NCI-H2196 treated with DMSO at 0.1 percent for 48 hours (cell line): ENCODE data around the gene DDR1.
"Not testable (repeated sequence)": the region's sequence is repeated elsewhere in the genome, so short reads cannot be mapped to it uniquely, and the experiment has no call there.

Experiments
- DNase-seq: peaks from one replicate; lab custom pipeline; 2025; ENCODE audit not compliant: unreplicated experiment; lab: John Stamatoyannopoulos, UW

DDR1 gene

DNA sequence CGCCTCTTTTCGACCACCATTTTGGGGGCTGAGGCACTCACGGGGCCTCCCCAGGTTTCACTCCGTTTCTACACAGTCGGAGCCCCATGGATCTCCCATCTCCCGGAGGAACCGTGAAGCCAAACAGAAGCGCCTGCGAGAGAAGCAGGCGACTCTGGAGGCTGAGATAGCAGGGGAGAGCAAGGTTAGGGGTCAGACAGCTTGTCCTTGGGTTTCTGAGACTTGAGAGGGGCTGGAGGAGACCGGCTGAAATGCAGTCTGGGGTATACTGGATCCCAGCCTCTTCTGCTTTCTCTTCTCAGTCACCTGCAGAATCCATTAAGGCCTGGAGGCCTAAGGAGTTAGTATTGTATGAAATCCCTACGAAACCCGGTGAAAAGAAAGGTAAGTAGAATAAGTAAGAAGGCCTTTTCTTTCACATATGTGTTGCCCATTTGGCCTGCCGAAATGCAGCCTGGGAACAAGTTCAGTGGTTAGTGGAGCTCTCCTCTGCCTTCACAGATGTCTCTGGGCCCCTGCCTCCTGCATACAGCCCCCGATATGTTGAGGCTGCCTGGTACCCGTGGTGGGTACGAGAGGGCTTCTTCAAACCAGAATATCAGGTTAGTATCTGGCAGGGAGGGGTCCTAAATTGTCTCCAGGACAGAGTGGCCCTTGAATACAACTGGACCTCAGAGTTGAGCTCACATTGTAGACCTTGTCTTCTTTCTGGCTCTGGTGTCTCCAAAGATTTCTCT lies 30.7 kb downstream of the DDR1 start:
- no peak for DNase-seq

DNA sequence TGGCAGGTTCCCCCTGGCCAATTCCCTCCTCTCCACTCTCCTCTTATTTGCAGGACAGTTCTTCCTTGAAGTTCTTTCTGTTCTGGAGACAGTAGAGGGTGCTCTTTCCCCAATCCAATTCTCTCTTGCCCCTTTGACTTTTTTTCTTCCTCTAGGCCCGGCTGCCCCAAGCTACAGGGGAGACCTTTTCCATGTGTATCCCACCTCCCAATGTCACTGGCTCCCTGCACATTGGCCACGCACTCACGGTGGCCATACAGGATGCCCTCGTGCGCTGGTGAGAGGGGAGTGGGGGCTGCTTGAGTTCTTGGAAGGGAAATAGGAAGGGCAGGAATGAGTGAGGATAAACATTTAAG lies 31.2 kb downstream of the DDR1 start:
- DNase-seq = peak; percentile 40

DNA sequence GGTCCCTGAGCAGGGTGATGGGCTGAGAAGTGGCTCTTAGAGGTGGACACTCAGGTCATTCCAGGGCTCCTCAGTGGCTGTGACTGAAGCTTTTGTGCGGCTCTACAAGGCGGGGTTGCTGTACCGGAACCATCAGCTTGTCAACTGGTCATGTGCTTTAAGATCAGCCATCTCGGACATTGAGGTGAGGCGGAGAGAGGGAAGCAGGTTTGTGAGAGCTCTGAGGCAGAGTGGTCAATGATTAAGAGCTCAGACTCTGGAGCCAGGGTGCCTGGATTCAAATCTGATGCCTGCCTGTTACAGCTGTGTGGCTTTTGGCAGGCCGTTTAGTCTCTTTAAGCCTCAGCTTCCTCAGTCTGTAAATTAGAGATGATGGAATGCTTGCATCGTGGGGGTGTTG lies 32.7 kb downstream of the DDR1 start:
- no peak for DNase-seq

GRCh38 chr6:30917487-30917886 lies 33.2 kb downstream of the DDR1 start:
- DNase-seq = no peak

DNA sequence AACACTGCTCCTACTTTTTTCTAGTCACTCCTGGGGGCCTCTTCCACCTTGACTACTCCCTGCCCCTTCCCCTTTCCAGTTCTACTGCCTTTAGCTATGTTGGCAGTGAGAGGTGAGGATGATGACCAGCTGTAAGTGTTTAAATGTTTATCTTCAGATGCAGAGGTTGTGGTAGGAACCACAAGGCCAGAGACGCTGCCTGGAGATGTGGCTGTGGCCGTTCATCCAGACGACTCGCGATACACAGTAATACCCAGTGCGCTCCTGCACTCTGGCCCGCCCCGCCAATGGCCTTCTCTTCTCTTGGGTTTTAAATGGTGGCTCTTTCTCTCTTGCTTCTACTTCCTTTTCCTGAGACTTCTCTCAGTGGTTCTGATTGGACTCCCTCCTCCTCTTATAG lies 34.4 kb downstream of the DDR1 start:
- no peak for DNase-seq

GRCh38 chr6:30922447-30922852 lies 38.1 kb downstream of the DDR1 start:
- DNase-seq = no peak

- not testable (repeated sequence) for DNase-seq
These were observed 39.8 kb downstream of the DDR1 start for GRCh38 chr6:30924040-30924627.

GRCh38 chr6:30926644-30927043 lies 42.3 kb downstream of the DDR1 start:
- DNase-seq = no peak

DNA sequence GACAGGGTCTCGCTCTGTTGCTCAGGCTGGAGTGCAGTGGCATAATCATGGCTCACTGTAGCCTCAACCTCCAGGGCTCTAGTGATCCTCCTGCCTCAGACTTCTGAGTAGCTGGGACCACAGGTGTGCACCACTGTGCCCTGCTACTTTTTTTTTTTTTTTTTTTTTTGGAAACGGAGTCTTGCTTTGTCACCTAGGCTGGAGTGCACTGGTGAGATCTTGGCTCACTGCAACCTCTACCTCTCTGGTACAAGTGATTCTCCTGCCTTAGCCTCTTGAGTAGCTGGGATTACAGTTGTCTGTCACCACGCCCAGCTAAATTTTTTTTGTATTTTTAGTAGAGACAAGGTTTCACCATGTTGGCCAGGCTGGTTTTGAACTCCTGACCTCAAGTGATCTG lies 42.8 kb downstream of the DDR1 start:
- DNase-seq = not testable (repeated sequence)

DNA sequence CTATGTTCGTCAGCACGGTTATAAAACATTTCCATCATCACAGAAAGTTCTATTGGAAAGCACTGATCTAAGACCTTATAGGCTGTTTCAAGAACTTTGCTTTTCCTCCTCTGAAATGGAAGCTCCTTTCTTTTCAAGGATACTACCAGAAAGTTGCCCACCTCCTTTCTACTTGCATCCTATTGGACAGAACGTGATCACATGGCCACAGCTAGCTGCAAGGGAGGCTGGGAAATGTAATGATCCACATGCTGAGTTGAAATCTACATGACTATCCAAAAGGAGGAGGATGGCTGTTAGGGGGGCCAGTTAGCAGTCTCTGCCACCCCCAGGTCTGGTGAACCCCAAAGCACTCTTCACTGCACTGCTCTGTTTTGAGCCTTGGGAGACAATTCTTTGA lies 44.4 kb downstream of the DDR1 start:
- no peak for DNase-seq

- no peak for DNase-seq
These were observed 46.2 kb downstream of the DDR1 start for GRCh38 chr6:30930506-30930905.

DNA sequence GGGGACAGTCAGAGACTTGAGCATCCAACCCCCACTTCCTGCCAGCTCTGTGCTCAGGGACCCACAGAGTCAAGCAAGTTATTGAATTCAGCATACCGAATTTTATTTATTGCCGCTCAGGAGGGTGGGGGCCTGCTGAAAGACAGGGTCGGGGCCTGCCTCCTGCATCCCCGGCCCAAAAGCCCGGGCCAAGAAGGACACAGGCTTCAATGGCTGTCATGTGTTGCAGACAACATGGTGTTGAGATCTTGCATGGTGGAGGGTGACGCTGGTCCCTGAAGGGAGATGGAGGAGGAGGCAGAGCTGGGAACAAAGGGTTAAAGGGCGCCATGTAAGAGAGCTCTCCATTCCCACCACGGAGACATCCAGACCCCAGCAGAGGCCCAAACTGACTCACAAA lies 47.0 kb downstream of the DDR1 start:
- DNase-seq = no peak

DNA sequence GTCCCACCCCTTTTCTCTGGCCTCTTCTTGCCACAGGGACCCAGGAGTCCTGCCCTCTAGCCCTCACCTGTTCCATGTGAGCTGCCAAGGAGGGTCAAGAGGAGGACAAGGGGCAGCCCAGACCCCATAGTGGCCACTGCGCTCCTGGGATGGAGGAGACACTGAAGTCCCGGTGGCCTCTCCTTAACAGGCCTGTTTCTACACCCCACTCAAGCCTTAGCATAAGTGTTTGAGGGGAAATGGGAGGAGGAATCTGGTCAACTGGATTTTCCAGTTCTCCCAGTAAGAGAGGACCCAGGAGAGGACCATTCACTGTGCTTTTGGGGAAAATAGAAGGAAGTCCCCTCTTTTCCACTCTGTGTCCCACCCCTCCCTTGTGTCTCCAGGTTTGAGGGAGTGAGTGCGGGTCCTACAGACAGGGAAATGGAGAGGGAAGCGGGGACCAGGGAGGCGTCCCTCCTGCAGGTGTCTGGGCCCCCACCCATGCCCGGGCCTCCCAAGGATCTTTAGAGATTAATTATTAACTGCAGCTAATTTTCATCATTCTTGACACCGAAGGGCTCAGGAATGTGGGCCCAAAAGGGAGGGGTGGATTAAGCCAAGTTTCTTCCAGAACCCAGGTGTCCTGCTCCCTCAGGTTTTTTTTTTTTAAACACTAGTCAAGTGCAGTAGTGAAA lies 47.8 kb downstream of the DDR1 start, which contains the start of gene SFTA2:
TSS of gene SFTA2 (minus strand) at position 202 of the 677 bp plus-strand sequence. CDS start at position 128, 74 bp downstream.
- DNase-seq = no peak

DNA sequence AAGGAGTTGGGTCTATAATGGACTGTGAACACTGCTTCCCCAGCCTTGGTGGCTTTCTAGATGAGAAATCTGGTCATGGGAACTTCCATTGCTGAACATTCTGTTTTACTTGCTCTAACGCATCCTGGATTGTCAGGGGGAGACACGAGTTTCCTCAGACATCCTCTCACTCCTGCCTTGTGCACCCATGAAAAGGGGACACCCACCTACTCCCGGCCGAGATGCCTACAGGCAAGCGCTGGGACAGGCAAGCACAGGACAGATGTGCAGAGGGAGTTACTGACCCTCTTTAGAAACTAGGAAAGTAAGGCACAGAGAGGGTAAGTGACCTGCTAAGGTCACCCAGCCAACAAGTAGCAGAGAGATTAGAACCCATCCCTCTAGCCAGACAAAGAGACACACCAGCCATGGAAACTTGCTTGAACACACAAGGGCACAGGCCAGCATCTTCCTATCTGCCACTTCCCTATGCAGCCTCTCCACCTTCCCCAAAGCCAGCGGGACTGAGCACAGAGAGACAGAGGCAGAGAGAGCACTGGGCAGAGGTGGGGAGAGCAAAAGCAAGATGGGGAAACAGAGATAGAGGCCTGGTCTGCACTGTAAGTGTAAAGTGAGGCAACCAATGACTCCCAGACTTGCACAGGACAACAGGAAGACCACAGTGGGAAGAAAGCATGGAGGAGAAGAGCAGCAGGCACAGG lies 48.5 kb downstream of the DDR1 start:
- DNase-seq = no peak

DNA sequence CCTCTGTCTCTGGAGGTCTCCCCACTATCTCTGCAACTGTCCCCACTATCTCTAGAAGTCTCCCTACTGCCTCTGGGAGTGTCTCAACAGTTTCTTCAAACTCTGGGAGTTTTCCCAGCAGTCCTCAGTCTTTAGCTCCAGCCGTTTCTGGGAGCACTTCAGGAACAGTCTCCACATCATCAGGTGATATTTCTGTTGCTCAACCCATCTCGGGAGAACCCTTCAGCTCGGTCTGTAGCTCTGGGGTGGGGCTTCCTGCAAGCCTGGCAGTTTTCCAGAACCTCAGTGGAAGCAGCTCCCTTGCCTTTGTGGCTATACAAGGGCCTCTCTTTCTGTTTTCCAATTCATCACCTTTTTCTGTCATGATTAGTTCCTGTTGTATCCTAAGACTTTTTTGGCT lies 50.7 kb downstream of the DDR1 start:
- no peak for DNase-seq

- DNase-seq = no peak
These were observed 52.9 kb downstream of the DDR1 start for GRCh38 chr6:30937265-30937664.

DNA sequence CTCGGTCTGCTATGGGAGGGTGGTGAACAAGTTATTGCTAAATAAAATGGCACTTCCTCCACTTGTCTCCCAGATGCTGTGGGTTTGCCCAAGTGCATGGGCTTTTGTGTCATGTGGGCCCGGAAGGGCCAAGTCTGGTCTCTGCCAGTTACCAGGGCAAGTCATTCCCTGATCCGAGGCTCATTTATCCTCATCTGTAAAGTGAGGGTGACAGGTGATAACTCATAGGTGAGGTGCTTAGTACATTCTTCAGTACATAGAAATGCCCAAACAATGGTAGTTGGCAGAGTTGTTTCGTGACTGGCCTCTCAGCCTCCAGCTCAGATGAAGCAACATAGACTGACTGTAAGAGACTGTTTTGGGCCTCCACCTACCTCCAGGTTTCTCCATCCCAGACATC lies 54.4 kb downstream of the DDR1 start:
- no peak for DNase-seq

GRCh38 chr6:30939473-30939872 lies 55.2 kb downstream of the DDR1 start:
- DNase-seq = no peak

DNA sequence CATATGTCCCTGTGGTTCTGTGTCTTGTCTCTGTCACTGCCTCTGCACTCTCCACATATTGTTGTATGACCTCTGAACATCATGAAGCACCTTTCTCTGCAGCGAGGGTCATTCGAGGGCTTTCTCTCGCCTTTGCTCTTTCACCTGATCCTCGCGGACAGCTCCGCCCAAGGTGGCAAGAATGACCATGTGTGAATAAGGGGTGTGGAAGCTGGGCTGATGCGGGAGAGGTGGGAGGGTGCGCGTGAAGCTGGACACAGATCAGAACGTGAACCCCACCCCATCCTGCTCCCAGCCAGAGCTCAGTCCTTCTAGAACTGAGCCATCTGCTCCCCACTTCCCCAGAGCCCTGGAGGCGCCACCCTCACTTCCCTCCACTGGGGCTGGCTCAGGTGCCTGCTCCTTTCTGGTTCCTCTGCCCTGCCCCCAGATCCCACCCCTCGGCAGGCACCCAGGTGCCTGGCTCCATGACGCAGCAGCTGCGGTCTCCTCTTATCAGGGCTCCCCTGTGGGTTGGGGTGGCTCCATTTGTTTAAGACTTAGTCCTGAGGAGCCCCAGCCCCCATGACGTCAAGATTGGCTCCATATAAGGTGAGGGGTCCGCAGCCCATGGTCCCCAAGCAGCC lies 56.2 kb downstream of the DDR1 start, which contains the start of gene MUCL3:
TSS of gene MUCL3 (plus strand) at position 613 of the 626 bp plus-strand sequence. CDS start 27 bp downstream, outside the sequence.
- no peak for DNase-seq

GRCh38 chr6:30942338-30943060 lies 58.2 kb downstream of the DDR1 start:
- DNase-seq = no peak
